DMS 273 treated with DMSO at 0.1 percent for 48 hours (cell line): ENCODE results near the gene TRIML1.
"Not testable (repeated sequence)": the region's sequence is repeated elsewhere in the genome, so short reads cannot be mapped to it uniquely, and the experiment has no call there.

Experiments used
- DNase-seq: peaks from one replicate; lab custom pipeline; 2025; lab: John Stamatoyannopoulos, UW

TRIML1 gene

GRCh38 chr4:188154668-188155405 lies 15.6 kb downstream of the TRIML1 start:
- no peak for DNase-seq

GRCh38 chr4:188158336-188158735 lies 19.1 kb downstream of the TRIML1 start:
- no peak for DNase-seq

- not testable (repeated sequence) for DNase-seq
These were observed 20.4 kb downstream of the TRIML1 start for GRCh38 chr4:188159513-188160226.

GRCh38 chr4:188160406-188160805 lies 21.2 kb downstream of the TRIML1 start:
- DNase-seq: no peak

- DNase-seq: no peak
These were observed 21.9 kb downstream of the TRIML1 start for GRCh38 chr4:188161167-188161566.

- DNase-seq: no peak
These were observed 23.5 kb downstream of the TRIML1 start for GRCh38 chr4:188162698-188163097.

GRCh38 chr4:188168726-188169373 lies 29.6 kb downstream of the TRIML1 start:
- DNase-seq: no peak

- DNase-seq: no peak
These were observed 32.3 kb downstream of the TRIML1 start for GRCh38 chr4:188171551-188171950.

GRCh38 chr4:188175288-188175687 lies 36.0 kb downstream of the TRIML1 start:
- DNase-seq: no peak

- no peak for DNase-seq
These were observed 38.9 kb downstream of the TRIML1 start for GRCh38 chr4:188177997-188178675.

- DNase-seq: no peak
These were observed 39.6 kb downstream of the TRIML1 start for GRCh38 chr4:188178806-188179205.

GRCh38 chr4:188187106-188187505 lies 47.9 kb downstream of the TRIML1 start:
- no peak for DNase-seq

GRCh38 chr4:188190461-188190860 lies 51.2 kb downstream of the TRIML1 start:
- DNase-seq: no peak

GRCh38 chr4:188194421-188194820 lies 55.2 kb downstream of the TRIML1 start:
- no peak for DNase-seq

GRCh38 chr4:188195389-188195985 lies 56.2 kb downstream of the TRIML1 start:
- DNase-seq: no peak

GRCh38 chr4:188196134-188196735 lies 57.0 kb downstream of the TRIML1 start:
- no peak for DNase-seq
